HL-60 (cell line): Measurements from ENCODE around the gene ELMOD3.

Experiments used
- DNase-seq, 2 experiments: peaks; one replicate each; pipeline ENCODE4 v3.0.0-alpha.2; 2010 to 2020; ENCODE audit warnings: low read depth in 1 of 2, low spot score in 1 of 2
- H3K27ac ChIP-seq: fragments of 250-450 bp; sonication (Bioruptor Pico); replicated peaks from 2 replicates; pipeline ENCODE4 v1.5.1; 2020; ENCODE audit warnings: mild to moderate bottlenecking, moderate library complexity
- H3K27me3 ChIP-seq: fragments of 250-450 bp; sonication (Bioruptor Pico); 2 replicates; pipeline ENCODE4 v1.5.1; 2021; ENCODE audit warnings: mild to moderate bottlenecking, moderate library complexity; ENCODE audit not compliant: insufficient read depth, poor library complexity, severe bottlenecking
- H3K4me3 ChIP-seq: replicated peaks from 2 replicates; pipeline ENCODE4 v1.5.1; 2011; ENCODE audit warnings: mild to moderate bottlenecking, control low read depth, low read length; ENCODE audit not compliant: insufficient read depth
- CTCF ChIP-seq: IDR thresholded peaks from one replicate; pipeline ENCODE4 v1.5.1; 2011; ENCODE audit warnings: low read length, control low read depth, inconsistent platforms; ENCODE audit not compliant: insufficient read depth
- GABPA ChIP-seq: IDR thresholded peaks from 2 replicates; pipeline ENCODE4 v1.6.1; 2012; ENCODE audit warnings: low read depth
- POLR2AphosphoS5 ChIP-seq: IDR thresholded peaks from 2 replicates; pipeline ENCODE4 v1.6.1; 2012; ENCODE audit warnings: low read depth
- REST ChIP-seq: IDR thresholded peaks from 2 replicates; pipeline ENCODE4 v1.6.1; 2012; ENCODE audit warnings: low read depth; ENCODE audit not compliant: insufficient replicate concordance
- SPI1 ChIP-seq: IDR thresholded peaks from 2 replicates; pipeline ENCODE4 v1.6.1; 2012; ENCODE audit warnings: low read depth, mild to moderate bottlenecking, borderline replicate concordance

The ELMOD3 gene

GRCh38 chr2:85415980-85416650 is 61.5 kb downstream of the ELMOD3 start:
- H3K4me3 ChIP-seq = no peak overlapping the region
- DNase-seq = no peak
- no peak overlapping the region for H3K27ac ChIP-seq

GRCh38 chr2:85418132-85419008 is 63.8 kb downstream of the ELMOD3 start, which contains the start of gene SH2D6:
Gene SH2D6 (plus strand): TSS chr2:85418714. CDS start chr2:85429466, 10,752 bp downstream.
- peak; percentile 71 for TF ChIP-seq POLR2AphosphoS5
- TF ChIP-seq SPI1 = no peak
- TF ChIP-seq REST = no peak
- TF ChIP-seq CTCF = no peak
- TF ChIP-seq GABPA = 0 out of 2 replicates have a peak, but pooled peaks have one; percentile 35
- peak; percentile 76 to 83 for DNase-seq
- H3K27me3 ChIP-seq = no peaks in the 10 kb centered on the region
- H3K27ac ChIP-seq = peak within 1 kb of the TSS; percentile 94
- peak within 1 kb of the TSS; percentile 64 for H3K4me3 ChIP-seq

More at GRCh38 chr2:85415980-85416650, 61.5 kb downstream of the ELMOD3 start:
- H3K27me3 ChIP-seq = no peaks in the 10 kb centered on the region
- TF ChIP-seq SPI1 (peak; percentile 1; the same call in 1 of the 2 replicates), REST (no peak)

GRCh38 chr2:85419009-85419675 is 64.6 kb downstream of the ELMOD3 start:
- no peaks in the 10 kb centered on the region for H3K27me3 ChIP-seq
- TF ChIP-seq REST (no peak), POLR2AphosphoS5 (no peak; the same call in 1 of the 2 replicates), SPI1 (no peak), CTCF (no peak), GABPA (no peak)
- peak overlapping the region; percentile 64 for H3K4me3 ChIP-seq
- DNase-seq = no peak
- H3K27ac ChIP-seq = peak overlapping the region; percentile 94
